MM.1S (cell line): ENCODE measurements around the gene LTBP3.

Experiments used
- DNase-seq: peaks from one replicate; pipeline ENCODE4 v3.0.0-alpha.2; 2015
- H2AFZ ChIP-seq: fragments of 300-600 bp; sonication (generic); 2 replicates; pipeline ENCODE4 v1.6.0; 2016; ENCODE audit warnings: antibody characterized with exemption, low read length
- H3F3A ChIP-seq: fragments of 300-600 bp; sonication (generic); 2 replicates; pipeline ENCODE4 v1.6.1; 2016; ENCODE audit warnings: mild to moderate bottlenecking, antibody characterized with exemption, low read length, moderate library complexity, mixed read lengths; ENCODE audit not compliant: insufficient read depth
- H3K27ac ChIP-seq: fragments of 300-600 bp; sonication (generic); 2 replicates; pipeline ENCODE4 v1.5.1; 2016; ENCODE audit warnings: mild to moderate bottlenecking, low read length
- H3K27me3 ChIP-seq: fragments of 300-600 bp; sonication (generic); replicated peaks from 2 replicates; pipeline ENCODE4 v1.6.0; 2016; ENCODE audit warnings: low read length; ENCODE audit not compliant: insufficient read depth
- H3K36me3 ChIP-seq: fragments of 300-600 bp; sonication (generic); replicated peaks from 2 replicates; pipeline ENCODE4 v1.6.1; 2016; ENCODE audit warnings: mild to moderate bottlenecking, low read length, mixed read lengths; ENCODE audit not compliant: insufficient read depth
- H3K4me1 ChIP-seq: fragments of 300-600 bp; sonication (generic); 2 replicates; pipeline ENCODE4 v1.6.1; 2016; ENCODE audit warnings: low read length, mixed read lengths
- H3K4me2 ChIP-seq: fragments of 300-600 bp; sonication (generic); 2 replicates; pipeline ENCODE4 v1.6.0; 2016; ENCODE audit warnings: low read depth, low read length
- H3K4me3 ChIP-seq: fragments of 300-600 bp; sonication (generic); 2 replicates; pipeline ENCODE4 v1.5.1; 2016; ENCODE audit warnings: low read length, mixed read lengths
- H3K79me2 ChIP-seq: fragments of 300-600 bp; sonication (generic); 2 replicates; pipeline ENCODE4 v1.6.1; 2016; ENCODE audit warnings: mixed run types, low read length, mixed read lengths
- H3K9ac ChIP-seq: fragments of 300-600 bp; sonication (generic); 2 replicates; pipeline ENCODE4 v1.6.1; 2016; ENCODE audit warnings: low read length, mixed read lengths
- H3K9me2 ChIP-seq: fragments of 300-600 bp; sonication (generic); replicated peaks from 2 replicates; pipeline ENCODE4 v1.6.1; 2016; ENCODE audit warnings: mild to moderate bottlenecking, low read length, mixed read lengths; ENCODE audit not compliant: insufficient read depth
- H3K9me3 ChIP-seq: fragments of 300-600 bp; sonication (generic); replicated peaks from 2 replicates; pipeline ENCODE4 v1.6.1; 2016; ENCODE audit warnings: mild to moderate bottlenecking, low read length, mixed read lengths; ENCODE audit not compliant: insufficient read depth
- H4K20me1 ChIP-seq: fragments of 300-600 bp; sonication (generic); 2 replicates; pipeline ENCODE4 v1.6.1; 2016; ENCODE audit warnings: mild to moderate bottlenecking, low read length, moderate library complexity, mixed read lengths; ENCODE audit not compliant: insufficient read depth
- EZH2 ChIP-seq: fragments of 300-600 bp; sonication (generic); optimal IDR thresholded peaks from 2 replicates; pipeline ENCODE3; 2017; ENCODE audit warnings: low read depth, mild to moderate bottlenecking, antibody characterized with exemption, low read length, mixed read lengths
- EZH2phosphoT487 ChIP-seq: fragments of 300-600 bp; sonication (generic); IDR thresholded peaks from 2 replicates; pipeline ENCODE4 v1.6.1; 2018; ENCODE audit warnings: antibody characterized with exemption, low read length
- TF ChIP-seq, protein P1 (sequence below): fragments of 300-600 bp; sonication (generic); IDR thresholded peaks from 2 replicates; pipeline ENCODE4 v1.5.1; 2016; ENCODE audit warnings: antibody characterized with exemption, low read length, mixed read lengths

The LTBP3 gene

DNA sequence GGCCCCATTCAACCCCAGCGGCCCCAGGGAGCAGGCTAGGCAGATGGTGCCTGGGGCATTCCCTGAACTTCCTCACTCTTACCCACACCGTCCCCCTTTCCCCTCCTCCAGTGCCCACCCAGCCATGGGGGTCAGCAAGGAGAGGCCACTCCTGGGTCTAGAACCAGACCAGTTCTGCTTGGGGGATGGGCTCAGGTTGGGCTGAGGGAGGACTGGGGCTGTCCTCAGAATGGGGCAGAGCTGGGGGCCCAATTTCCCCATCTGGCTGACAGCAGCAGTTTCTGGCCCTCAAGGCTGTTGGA is 20.9 kb downstream of the LTBP3 start:
- H3K9me3 ChIP-seq, result no peaks in the 10 kb centered on the region
- H3F3A ChIP-seq, result peaks cover 27% of the 10 kb centered on the region
- H3K27me3 ChIP-seq, result no peaks in the 10 kb centered on the region
- 0 out of 2 replicates have a peak, but pooled peaks cover 3% of the 10 kb centered on the region for H3K79me2 ChIP-seq
- H3K4me3 ChIP-seq, result no peak overlapping the region
- no peak overlapping the region for H3K4me2 ChIP-seq
- no peak overlapping the region for H3K27ac ChIP-seq
- H4K20me1 ChIP-seq, result no peaks in the 10 kb centered on the region
- H3K36me3 ChIP-seq, result no peaks in the 10 kb centered on the region; the same call in 1 of the 2 replicates
- DNase-seq, result no peak
- H3K4me1 ChIP-seq, result peaks cover 15% of the 10 kb centered on the region
- H3K9me2 ChIP-seq, result no peaks in the 10 kb centered on the region
- no peak overlapping the region for H3K9ac ChIP-seq
- no peak for TF ChIP-seq EZH2phosphoT487
- no peak for TF ChIP-seq EZH2
- TF ChIP-seq, protein P1, sequence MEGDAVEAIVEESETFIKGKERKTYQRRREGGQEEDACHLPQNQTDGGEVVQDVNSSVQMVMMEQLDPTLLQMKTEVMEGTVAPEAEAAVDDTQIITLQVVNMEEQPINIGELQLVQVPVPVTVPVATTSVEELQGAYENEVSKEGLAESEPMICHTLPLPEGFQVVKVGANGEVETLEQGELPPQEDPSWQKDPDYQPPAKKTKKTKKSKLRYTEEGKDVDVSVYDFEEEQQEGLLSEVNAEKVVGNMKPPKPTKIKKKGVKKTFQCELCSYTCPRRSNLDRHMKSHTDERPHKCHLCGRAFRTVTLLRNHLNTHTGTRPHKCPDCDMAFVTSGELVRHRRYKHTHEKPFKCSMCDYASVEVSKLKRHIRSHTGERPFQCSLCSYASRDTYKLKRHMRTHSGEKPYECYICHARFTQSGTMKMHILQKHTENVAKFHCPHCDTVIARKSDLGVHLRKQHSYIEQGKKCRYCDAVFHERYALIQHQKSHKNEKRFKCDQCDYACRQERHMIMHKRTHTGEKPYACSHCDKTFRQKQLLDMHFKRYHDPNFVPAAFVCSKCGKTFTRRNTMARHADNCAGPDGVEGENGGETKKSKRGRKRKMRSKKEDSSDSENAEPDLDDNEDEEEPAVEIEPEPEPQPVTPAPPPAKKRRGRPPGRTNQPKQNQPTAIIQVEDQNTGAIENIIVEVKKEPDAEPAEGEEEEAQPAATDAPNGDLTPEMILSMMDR, result no peak
- H2AFZ ChIP-seq, result no peak overlapping the region

DNA sequence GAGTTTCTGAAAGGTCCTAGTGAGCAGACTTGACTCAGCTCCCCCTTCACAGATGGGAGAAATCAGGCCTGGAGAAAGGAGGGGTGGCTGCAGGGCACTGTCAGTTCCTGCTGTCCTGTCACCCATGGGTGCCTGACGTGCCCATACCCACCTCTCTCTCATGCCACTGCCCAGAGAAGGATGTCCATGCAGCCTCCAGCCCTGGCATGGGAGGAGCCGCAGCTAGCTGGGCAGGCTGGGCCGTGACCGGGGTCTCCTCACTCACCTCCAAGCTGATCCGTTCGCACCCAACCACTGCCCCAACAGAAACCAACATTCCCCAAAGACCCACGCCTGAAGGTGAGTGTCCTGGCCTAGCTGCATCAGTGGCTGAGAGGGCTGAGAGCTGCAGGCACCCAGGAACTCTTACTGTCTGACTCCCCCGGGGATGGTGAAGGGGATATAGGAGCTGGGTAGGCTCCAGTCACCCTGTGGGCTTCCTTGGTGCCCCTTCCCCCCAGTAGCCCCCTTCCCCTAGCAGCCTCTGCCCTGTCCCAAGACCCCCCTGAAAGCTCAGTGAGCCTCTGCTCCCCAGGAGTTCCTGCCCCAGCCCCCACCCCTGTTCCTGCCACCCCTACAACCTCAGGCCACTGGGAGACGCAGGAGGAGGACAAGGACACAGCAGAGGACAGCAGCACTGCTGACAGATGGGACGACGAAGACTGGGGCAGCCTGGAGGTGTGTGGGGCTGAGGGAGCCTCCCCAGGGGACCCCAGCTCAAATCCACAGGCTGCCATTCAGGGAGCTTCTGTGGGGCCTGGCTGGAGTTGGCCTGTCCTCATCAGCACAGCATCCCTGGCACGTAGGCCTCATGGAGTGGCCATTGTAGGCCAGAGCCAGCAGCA is 21.5 kb downstream of the LTBP3 start:
- H3K27me3 ChIP-seq, result no peaks in the 10 kb centered on the region
- H2AFZ ChIP-seq, result no peak overlapping the region
- no peak for DNase-seq
- H3K79me2 ChIP-seq, result 0 out of 2 replicates have a peak, but pooled peaks cover 3% of the 10 kb centered on the region
- H3K36me3 ChIP-seq, result no peaks in the 10 kb centered on the region; the same call in 1 of the 2 replicates
- no peaks in the 10 kb centered on the region for H3K9me2 ChIP-seq
- no peak overlapping the region for H3K4me3 ChIP-seq
- H3K9ac ChIP-seq, result no peak overlapping the region
- no peak overlapping the region for H3K4me2 ChIP-seq
- H3K4me1 ChIP-seq, result peaks cover 11% of the 10 kb centered on the region
- no peaks in the 10 kb centered on the region for H3K9me3 ChIP-seq
- no peaks in the 10 kb centered on the region for H4K20me1 ChIP-seq
- peaks cover 22% of the 10 kb centered on the region for H3F3A ChIP-seq
- TF ChIP-seq EZH2phosphoT487 (no peak), EZH2 (no peak)
- TF ChIP-seq, protein P1, result no peak
- no peak overlapping the region for H3K27ac ChIP-seq

DNA sequence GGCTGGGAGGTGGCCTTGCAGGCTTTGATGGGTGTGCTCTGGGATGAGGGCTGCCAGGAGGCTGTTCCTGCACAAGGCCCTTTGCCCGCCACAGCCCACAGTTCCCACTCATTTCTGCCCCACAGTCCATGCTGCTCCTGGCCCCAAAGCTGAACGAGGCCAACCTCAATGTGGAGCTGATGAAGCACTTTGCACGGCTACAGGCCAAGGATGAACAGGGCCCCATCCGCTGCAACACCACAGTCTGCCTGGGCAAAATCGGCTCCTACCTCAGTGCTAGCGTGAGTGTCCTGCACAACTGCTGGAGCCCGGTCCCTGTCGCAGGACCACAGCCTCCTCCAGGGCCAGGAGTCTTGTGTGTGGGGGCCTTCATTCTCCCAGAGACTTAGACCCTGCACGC is 23.1 kb downstream of the LTBP3 start:
- no peaks in the 10 kb centered on the region; the same call in 1 of the 2 replicates for H3K36me3 ChIP-seq
- H4K20me1 ChIP-seq, result no peaks in the 10 kb centered on the region
- no peak overlapping the region for H3K4me2 ChIP-seq
- H2AFZ ChIP-seq, result no peak overlapping the region
- H3K79me2 ChIP-seq, result 0 out of 2 replicates have a peak, but pooled peaks cover 3% of the 10 kb centered on the region
- no peak overlapping the region for H3K4me3 ChIP-seq
- no peak for DNase-seq
- H3K9me3 ChIP-seq, result no peaks in the 10 kb centered on the region
- H3K9me2 ChIP-seq, result no peaks in the 10 kb centered on the region
- H3K4me1 ChIP-seq, result peaks cover 4% of the 10 kb centered on the region
- H3K9ac ChIP-seq, result no peak overlapping the region
- H3K27ac ChIP-seq, result no peak overlapping the region
- peaks cover 15% of the 10 kb centered on the region for H3F3A ChIP-seq
- H3K27me3 ChIP-seq, result no peaks in the 10 kb centered on the region
- TF ChIP-seq EZH2phosphoT487 (no peak), EZH2 (no peak)
- TF ChIP-seq, protein P1, result no peak
